RWPE2 (cell line): Measurements from ENCODE around the gene C1QTNF6.
A peak's percentile ranks its signal among the peaks of the same experiment; 100 is the strongest.

Experiments
- ATAC-seq: fragments of 200-7000 bp; cut with Tn5 transposase; 3 replicates; pipeline ENCODE4 v1.9.1; 2021; ENCODE audit warnings: low read depth
- DNase-seq: peaks from one replicate; pipeline ENCODE4 v3.0.0-alpha.2; 2020; ENCODE audit warnings: low spot score
- H3K27ac ChIP-seq: fragments of 450-650 bp; 2 replicates; pipeline ENCODE4 v1.5.1; 2017; ENCODE audit warnings: mild to moderate bottlenecking; ENCODE audit not compliant: poor library complexity, severe bottlenecking
- H3K27me3 ChIP-seq: fragments of 250-450 bp; sonication (Bioruptor Pico); 2 replicates; pipeline ENCODE4 v1.5.1; 2021; ENCODE audit warnings: mild to moderate bottlenecking, moderate library complexity; ENCODE audit not compliant: insufficient read depth, poor library complexity, severe bottlenecking
- H3K36me3 ChIP-seq: fragments of 250-450 bp; sonication (Bioruptor Pico); 2 replicates; pipeline ENCODE4 v1.5.1; 2020; ENCODE audit warnings: low read depth, mild to moderate bottlenecking, moderate library complexity
- H3K4me1 ChIP-seq: fragments of 250-450 bp; sonication (Bioruptor Pico); 2 replicates; pipeline ENCODE4 v1.5.1; 2021; ENCODE audit warnings: mild to moderate bottlenecking, moderate library complexity; ENCODE audit not compliant: insufficient read depth, poor library complexity, severe bottlenecking
- H3K4me3 ChIP-seq: fragments of 250-450 bp; sonication (Bioruptor Pico); 2 replicates; pipeline ENCODE4 v1.5.1; 2021; ENCODE audit warnings: mild to moderate bottlenecking, moderate library complexity; ENCODE audit not compliant: severe bottlenecking
- H3K9me3 ChIP-seq: fragments of 250-450 bp; sonication (Bioruptor Pico); 2 replicates; pipeline ENCODE4 v1.5.1; 2021; ENCODE audit warnings: mild to moderate bottlenecking, moderate library complexity; ENCODE audit not compliant: severe bottlenecking
- CTCF ChIP-seq: fragments of 450-650 bp; IDR thresholded peaks from one replicate; pipeline ENCODE4 v1.5.1; 2017; ENCODE audit warnings: mild to moderate bottlenecking, moderate library complexity; ENCODE audit not compliant: poor library complexity, severe bottlenecking

C1QTNF6 gene

GRCh38 chr22:37169406-37169805 lies 18.6 kb downstream of the C1QTNF6 start:
- DNase-seq (peak; percentile 17), ATAC-seq (no peak)
- Histone ChIP-seq H3K36me3 (no peaks in the 10 kb centered on the region), H3K27ac (no peak overlapping the region), H3K27me3 (no peaks in the 10 kb centered on the region), H3K9me3 (no peaks in the 10 kb centered on the region), H3K4me1 (no peaks in the 10 kb centered on the region), H3K4me3 (no peak overlapping the region)
- no peak for TF ChIP-seq CTCF

GRCh38 chr22:37167981-37168647 lies 19.9 kb downstream of the C1QTNF6 start:
- H3K36me3 ChIP-seq, result no peaks in the 10 kb centered on the region
- H3K27me3 ChIP-seq, result no peaks in the 10 kb centered on the region
- no peak overlapping the region for H3K27ac ChIP-seq
- DNase-seq, result peak; percentile 3
- H3K9me3 ChIP-seq, result no peaks in the 10 kb centered on the region
- H3K4me1 ChIP-seq, result no peaks in the 10 kb centered on the region
- H3K4me3 ChIP-seq, result no peak overlapping the region
- no peak for ATAC-seq
- no peak for TF ChIP-seq CTCF

GRCh38 chr22:37167176-37167980 lies 20.7 kb downstream of the C1QTNF6 start:
- H3K27ac ChIP-seq, result no peak overlapping the region
- H3K36me3 ChIP-seq, result no peaks in the 10 kb centered on the region
- no peak for TF ChIP-seq CTCF
- no peaks in the 10 kb centered on the region for H3K9me3 ChIP-seq
- ATAC-seq, result no peak
- no peaks in the 10 kb centered on the region for H3K27me3 ChIP-seq
- H3K4me3 ChIP-seq, result no peak overlapping the region
- H3K4me1 ChIP-seq, result no peaks in the 10 kb centered on the region
- DNase-seq, result peak; percentile 44

GRCh38 chr22:37166675-37167066 lies 21.4 kb downstream of the C1QTNF6 start:
- no peak overlapping the region for H3K4me3 ChIP-seq
- H3K4me1 ChIP-seq, result no peaks in the 10 kb centered on the region
- H3K27ac ChIP-seq, result no peak overlapping the region
- no peaks in the 10 kb centered on the region for H3K27me3 ChIP-seq
- peak; percentile 91 for TF ChIP-seq CTCF
- no peaks in the 10 kb centered on the region for H3K36me3 ChIP-seq
- DNase-seq (no peak), ATAC-seq (peak; percentile 89)
- H3K9me3 ChIP-seq, result no peaks in the 10 kb centered on the region
